Measurements from ENCODE around the gene ASTL.
"Not testable (repeated sequence)": the region's sequence is repeated elsewhere in the genome, so short reads cannot be mapped to it uniquely, and the experiment has no call there.

ASTL gene

GRCh38 chr2:96145036-96145847 is 6.9 kb upstream of the ASTL start, which contains the start of gene DUSP2:
Gene DUSP2, minus strand, starts transcription at chr2:96145440. Its CDS starts 86 bp downstream, at chr2:96145354.
- no peak for FAIRE-seq

- FAIRE-seq, result no peak
Measured at GRCh38 chr2:96144481-96145035, 6.3 kb upstream of the ASTL start.

GRCh38 chr2:96143848-96144480 is 5.7 kb upstream of the ASTL start:
- FAIRE-seq, result no peak

GRCh38 chr2:96143231-96143847 is 5.0 kb upstream of the ASTL start:
- FAIRE-seq, result no peak

- no peak for FAIRE-seq
Measured at GRCh38 chr2:96142217-96143113, 4.2 kb upstream of the ASTL start.

GRCh38 chr2:96141624-96141967 is 3.3 kb upstream of the ASTL start:
- FAIRE-seq, result not testable (repeated sequence)

- no peak for FAIRE-seq
Measured at GRCh38 chr2:96140941-96141623, 2.8 kb upstream of the ASTL start.

- no peak for FAIRE-seq
Measured at GRCh38 chr2:96139181-96139758, 968 bp upstream of the ASTL start.

- FAIRE-seq, result no peak
Measured at GRCh38 chr2:96137321-96138178, 752 bp downstream of the ASTL start.

GRCh38 chr2:96136129-96136720 is 2.1 kb downstream of the ASTL start:
- no peak for FAIRE-seq

GRCh38 chr2:96135621-96136020 is 2.7 kb downstream of the ASTL start:
- no peak for FAIRE-seq

GRCh38 chr2:96135171-96135570 is 3.1 kb downstream of the ASTL start:
- no peak for FAIRE-seq

- FAIRE-seq, result no peak
Measured at GRCh38 chr2:96134421-96134820, 3.9 kb downstream of the ASTL start.

GRCh38 chr2:96131813-96132745 is 6.2 kb downstream of the ASTL start:
- FAIRE-seq, result no peak

GRCh38 chr2:96131152-96131812 is 7.0 kb downstream of the ASTL start:
- no peak for FAIRE-seq

GRCh38 chr2:96130483-96130882 is 7.8 kb downstream of the ASTL start:
- no peak for FAIRE-seq

- no peak for FAIRE-seq
Measured at GRCh38 chr2:96129528-96130120, 8.7 kb downstream of the ASTL start.

GRCh38 chr2:96128456-96128855 is 9.8 kb downstream of the ASTL start:
- no peak for FAIRE-seq

Measured in islet of Langerhans (tissue), 1 donor.